ENCODE measurements around the gene RMI2.

DNA sequence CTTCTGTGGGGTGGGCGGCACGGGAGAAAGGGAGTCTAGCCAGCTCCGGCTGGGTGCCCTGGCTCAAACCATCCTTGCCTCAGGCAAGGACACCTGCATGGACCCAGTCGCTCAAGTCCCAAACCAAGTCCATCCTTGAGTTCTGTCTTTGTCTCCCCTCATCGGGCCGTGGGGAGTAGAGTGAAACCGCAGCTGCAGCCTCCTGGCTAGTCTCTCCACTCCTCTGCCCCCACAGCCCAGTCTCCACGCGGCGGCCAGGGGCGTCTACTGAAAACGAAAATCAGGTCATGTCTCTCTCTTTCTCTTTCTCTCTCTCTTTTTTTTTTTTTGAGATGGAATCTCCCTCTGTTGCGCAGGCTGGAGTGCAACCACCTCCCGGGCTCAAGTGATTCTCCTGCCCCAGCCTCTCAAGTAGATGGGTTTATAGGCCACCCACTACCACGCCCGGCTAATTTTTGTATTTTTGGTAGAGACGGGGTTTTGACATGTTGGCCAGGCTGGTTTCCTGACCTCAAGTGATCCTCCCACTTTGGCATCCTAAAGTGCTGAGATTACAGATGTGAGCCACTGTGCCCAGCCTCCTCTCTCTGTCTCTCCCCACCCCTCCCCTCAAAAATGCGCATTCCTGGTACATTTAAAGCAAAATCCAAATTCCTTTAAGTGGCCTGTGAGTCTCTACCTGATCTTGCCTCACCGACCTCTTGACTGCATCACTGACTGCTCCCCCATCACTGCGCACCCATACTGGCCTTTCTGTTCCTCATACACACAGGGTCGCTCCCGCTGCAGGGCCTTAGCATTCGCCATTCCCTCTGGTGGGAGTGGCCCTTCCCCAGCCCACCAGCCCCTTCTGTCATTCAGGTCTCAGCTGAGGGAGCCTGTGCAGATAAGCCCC lies 17.7 kb upstream of the RMI2 start:
- TF ChIP-seq, protein P1, sequence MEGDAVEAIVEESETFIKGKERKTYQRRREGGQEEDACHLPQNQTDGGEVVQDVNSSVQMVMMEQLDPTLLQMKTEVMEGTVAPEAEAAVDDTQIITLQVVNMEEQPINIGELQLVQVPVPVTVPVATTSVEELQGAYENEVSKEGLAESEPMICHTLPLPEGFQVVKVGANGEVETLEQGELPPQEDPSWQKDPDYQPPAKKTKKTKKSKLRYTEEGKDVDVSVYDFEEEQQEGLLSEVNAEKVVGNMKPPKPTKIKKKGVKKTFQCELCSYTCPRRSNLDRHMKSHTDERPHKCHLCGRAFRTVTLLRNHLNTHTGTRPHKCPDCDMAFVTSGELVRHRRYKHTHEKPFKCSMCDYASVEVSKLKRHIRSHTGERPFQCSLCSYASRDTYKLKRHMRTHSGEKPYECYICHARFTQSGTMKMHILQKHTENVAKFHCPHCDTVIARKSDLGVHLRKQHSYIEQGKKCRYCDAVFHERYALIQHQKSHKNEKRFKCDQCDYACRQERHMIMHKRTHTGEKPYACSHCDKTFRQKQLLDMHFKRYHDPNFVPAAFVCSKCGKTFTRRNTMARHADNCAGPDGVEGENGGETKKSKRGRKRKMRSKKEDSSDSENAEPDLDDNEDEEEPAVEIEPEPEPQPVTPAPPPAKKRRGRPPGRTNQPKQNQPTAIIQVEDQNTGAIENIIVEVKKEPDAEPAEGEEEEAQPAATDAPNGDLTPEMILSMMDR (IDR thresholded peaks at IDR 0.05), result no peak
- no peak for TF ChIP-seq POLR2A (IDR thresholded peaks at IDR 0.05)
